SK-N-SH (cell line): ENCODE data around the gene SLC23A3.

Experiments used
- POLR2AphosphoS5 ChIP-seq: IDR thresholded peaks from 2 replicates; pipeline ENCODE4 v1.6.1; 2012; ENCODE audit warnings: low read depth, low read length
- RCOR1 ChIP-seq: fragments of 150-350 bp; IDR thresholded peaks from 2 replicates; pipeline ENCODE4 v1.6.1; 2017; ENCODE audit warnings: antibody characterized with exemption, low read length
- TEAD4 ChIP-seq: IDR thresholded peaks from 2 replicates; pipeline ENCODE4 v1.4.0; 2012; ENCODE audit warnings: mild to moderate bottlenecking, borderline replicate concordance; ENCODE audit not compliant: insufficient read depth

DNA sequence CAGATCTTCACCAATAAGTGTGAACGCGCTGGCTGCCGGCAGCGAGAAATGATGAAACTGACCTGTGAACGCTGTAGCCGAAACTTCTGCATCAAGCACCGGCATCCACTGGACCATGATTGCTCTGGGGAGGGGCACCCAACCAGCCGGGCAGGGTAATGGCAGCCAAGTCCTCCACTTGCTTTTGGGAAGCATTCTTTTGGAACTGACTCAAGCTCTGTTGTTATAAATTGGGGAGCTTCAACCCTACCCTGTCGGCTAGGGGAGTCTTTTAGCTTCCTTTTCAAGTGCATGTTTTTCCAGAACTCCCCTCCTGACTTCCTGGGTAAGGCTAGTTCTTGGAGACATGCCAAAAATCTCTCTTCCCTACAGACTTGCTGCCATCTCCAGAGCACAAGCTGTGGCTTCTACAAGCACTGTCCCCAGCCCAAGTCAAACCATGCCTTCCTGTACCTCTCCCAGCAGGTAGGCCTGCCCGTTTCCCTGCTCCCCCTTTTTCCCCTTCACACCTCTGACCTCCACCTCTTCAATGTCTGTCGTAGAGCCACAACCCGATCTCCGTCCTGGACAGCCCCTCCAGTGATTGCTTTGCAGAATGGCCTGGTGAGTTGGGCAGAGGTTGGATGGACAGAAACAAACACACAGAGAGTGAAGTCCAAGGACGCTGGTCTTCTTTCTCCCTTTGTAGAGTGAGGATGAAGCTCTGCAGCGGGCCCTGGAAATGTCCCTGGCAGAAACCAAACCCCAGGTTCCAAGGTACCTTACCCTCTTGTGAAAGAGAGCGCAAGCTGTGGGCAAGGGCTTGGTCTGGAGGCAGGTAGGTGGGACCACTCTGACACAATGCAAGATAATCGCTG, 38.3 kb upstream of the SLC23A3 start:
- no peak for TF ChIP-seq RCOR1
- no peak for TF ChIP-seq TEAD4
- no peak for TF ChIP-seq POLR2AphosphoS5
